Measurements from ENCODE around the gene TAS1R3. TPM values are rescaled to one million over a fixed set of nuclear protein-coding genes. Genes with fewer than 3 reads are reported as not detected.

The TAS1R3 gene
- total and polyA plus RNA-seq, 2 of the 4 experiments (the other 2 are of a cell fraction): under 0.01 to 0.05 TPM

Small RNAs within 50 kb of the gene (microRNA-seq; reads per million reads assigned to microRNA genes)
- gene MIR6726 (ENCODE audit: insufficient read depth in 1 of 2, insufficient read length in 1 of 2, unreplicated experiment in 1 of 2) (2.2 to 6.2 reads per million in 2 experiments), gene MIR6727 (ENCODE audit: unreplicated experiment) (1.1 reads per million), gene MIR6808 (ENCODE audit: unreplicated experiment) (not detected)

Small RNAs within 50 kb of the gene (small RNA-seq; reads per million reads assigned to genes)
- gene MIR6726: 0 reads per million in 5 experiments

Other genes starting within 250 kb of the TAS1R3 start
- 2.5 and 2.9 TPM in 2 replicates for gene C1orf159, start 215.2 kb upstream of the TAS1R3 start, total RNA-seq (2012; rRNA removed)
- 12.6 and 15.5 TPM in 2 replicates for gene C1orf159, start 215.2 kb upstream of the TAS1R3 start, polyA plus RNA-seq (2012; rRNA removed)
- gene TTLL10, start 157.4 kb upstream of the TAS1R3 start, total RNA-seq (2012; rRNA removed): not detected in 2 replicates
- gene TTLL10, start 157.4 kb upstream of the TAS1R3 start, polyA plus RNA-seq (2012; rRNA removed): not detected in 2 replicates
- 0.18 TPM in 1 of 2 replicates, not detected in the other for gene TNFRSF18, start 124.7 kb upstream of the TAS1R3 start, total RNA-seq (2012; rRNA removed)
- gene TNFRSF18, start 124.7 kb upstream of the TAS1R3 start, polyA plus RNA-seq (2012; rRNA removed): 1.0 and 1.2 TPM in 2 replicates
- not detected in 2 replicates for gene TNFRSF4, start 117.1 kb upstream of the TAS1R3 start, total RNA-seq (2012; rRNA removed)
- gene TNFRSF4, start 117.1 kb upstream of the TAS1R3 start, polyA plus RNA-seq (2012; rRNA removed): 0.15 and 0.44 TPM in 2 replicates
- 57.0 and 69.4 TPM in 2 replicates for gene SDF4, start 99.3 kb upstream of the TAS1R3 start, total RNA-seq (2012; rRNA removed)
- gene SDF4, start 99.3 kb upstream of the TAS1R3 start, polyA plus RNA-seq (2012; rRNA removed): 250 and 252 TPM in 2 replicates
- 12.2 and 18.3 TPM in 2 replicates for gene B3GALT6, start 99.0 kb upstream of the TAS1R3 start, total RNA-seq (2012; rRNA removed)
- 23.0 and 29.2 TPM in 2 replicates for gene B3GALT6, start 99.0 kb upstream of the TAS1R3 start, polyA plus RNA-seq (2012; rRNA removed)
- 0.36 TPM in 1 of 2 replicates, not detected in the other for gene C1QTNF12, start 84.6 kb upstream of the TAS1R3 start, total RNA-seq (2012; rRNA removed)
- 1.1 and 2.6 TPM in 2 replicates for gene C1QTNF12, start 84.6 kb upstream of the TAS1R3 start, polyA plus RNA-seq (2012; rRNA removed)
- 20.3 and 20.6 TPM in 2 replicates for gene UBE2J2, start 57.4 kb upstream of the TAS1R3 start, total RNA-seq (2012; rRNA removed)
- gene UBE2J2, start 57.4 kb upstream of the TAS1R3 start, polyA plus RNA-seq (2012; rRNA removed): 62.3 and 67.5 TPM in 2 replicates
- gene SCNN1D, start 50.8 kb upstream of the TAS1R3 start, total RNA-seq (2012; rRNA removed): 0.18 and 0.28 TPM in 2 replicates
- 3.7 and 4.4 TPM in 2 replicates for gene SCNN1D, start 50.8 kb upstream of the TAS1R3 start, polyA plus RNA-seq (2012; rRNA removed)
- gene ACAP3, start 23.4 kb upstream of the TAS1R3 start, total RNA-seq (2012; rRNA removed): 13.3 and 15.3 TPM in 2 replicates
- 58.2 and 75.2 TPM in 2 replicates for gene ACAP3, start 23.4 kb upstream of the TAS1R3 start, polyA plus RNA-seq (2012; rRNA removed)
- gene PUSL1, start 22.7 kb upstream of the TAS1R3 start, total RNA-seq (2012; rRNA removed): 10.9 and 13.3 TPM in 2 replicates
- 33.0 and 43.6 TPM in 2 replicates for gene PUSL1, start 22.7 kb upstream of the TAS1R3 start, polyA plus RNA-seq (2012; rRNA removed)
- gene INTS11, start 6.6 kb upstream of the TAS1R3 start, total RNA-seq (2012; rRNA removed): 52.5 and 56.1 TPM in 2 replicates
- gene INTS11, start 6.6 kb upstream of the TAS1R3 start, polyA plus RNA-seq (2012; rRNA removed): 123 and 134 TPM in 2 replicates
- 2.7 and 3.1 TPM in 2 replicates for gene CPTP, start 6.5 kb upstream of the TAS1R3 start, total RNA-seq (2012; rRNA removed)
- gene CPTP, start 6.5 kb upstream of the TAS1R3 start, polyA plus RNA-seq (2012; rRNA removed): 12.1 and 15.4 TPM in 2 replicates
- 27.2 and 27.5 TPM in 2 replicates for gene DVL1, start 18.1 kb downstream of the TAS1R3 start, total RNA-seq (2012; rRNA removed)
- 35.9 and 47.6 TPM in 2 replicates for gene DVL1, start 18.1 kb downstream of the TAS1R3 start, polyA plus RNA-seq (2012; rRNA removed)
- 92.5 and 97.8 TPM in 2 replicates for gene MXRA8, start 27.3 kb downstream of the TAS1R3 start, total RNA-seq (2012; rRNA removed)
- gene MXRA8, start 27.3 kb downstream of the TAS1R3 start, polyA plus RNA-seq (2012; rRNA removed): 469 and 502 TPM in 2 replicates
- 45.7 and 63.0 TPM in 2 replicates for gene AURKAIP1, start 43.9 kb downstream of the TAS1R3 start, total RNA-seq (2012; rRNA removed)
- 107 and 129 TPM in 2 replicates for gene AURKAIP1, start 43.9 kb downstream of the TAS1R3 start, polyA plus RNA-seq (2012; rRNA removed)
- gene CCNL2, start 68.1 kb downstream of the TAS1R3 start, total RNA-seq (2012; rRNA removed): 53.9 and 61.1 TPM in 2 replicates
- gene CCNL2, start 68.1 kb downstream of the TAS1R3 start, polyA plus RNA-seq (2012; rRNA removed): 209 and 239 TPM in 2 replicates
- 141 and 149 TPM in 2 replicates for gene MRPL20, start 76.0 kb downstream of the TAS1R3 start, total RNA-seq (2012; rRNA removed)
- 157 and 172 TPM in 2 replicates for gene MRPL20, start 76.0 kb downstream of the TAS1R3 start, polyA plus RNA-seq (2012; rRNA removed)
- gene ANKRD65, start 90.0 kb downstream of the TAS1R3 start, total RNA-seq (2012; rRNA removed): under 0.01 TPM in 1 of 2 replicates, not detected in the other
- gene ANKRD65, start 90.0 kb downstream of the TAS1R3 start, polyA plus RNA-seq (2012; rRNA removed): 0.09 and 0.11 TPM in 2 replicates
- 0.83 and 1.1 TPM in 2 replicates for gene VWA1, start 104.4 kb downstream of the TAS1R3 start, total RNA-seq (2012; rRNA removed)
- 6.1 and 9.2 TPM in 2 replicates for gene VWA1, start 104.4 kb downstream of the TAS1R3 start, polyA plus RNA-seq (2012; rRNA removed)
- not detected in 2 replicates for gene ATAD3C, start 118.4 kb downstream of the TAS1R3 start, total RNA-seq (2012; rRNA removed)
- not detected in 2 replicates for gene ATAD3C, start 118.4 kb downstream of the TAS1R3 start, polyA plus RNA-seq (2012; rRNA removed)
- 13.8 and 28.6 TPM in 2 replicates for gene ATAD3B, start 140.5 kb downstream of the TAS1R3 start, total RNA-seq (2012; rRNA removed)
- gene ATAD3B, start 140.5 kb downstream of the TAS1R3 start, polyA plus RNA-seq (2012; rRNA removed): 29.0 and 38.7 TPM in 2 replicates
- gene ATAD3A, start 180.9 kb downstream of the TAS1R3 start, total RNA-seq (2012; rRNA removed): 26.1 and 27.2 TPM in 2 replicates
- 33.9 and 34.0 TPM in 2 replicates for gene ATAD3A, start 180.9 kb downstream of the TAS1R3 start, polyA plus RNA-seq (2012; rRNA removed)
- 1.1 and 1.6 TPM in 2 replicates for gene TMEM240, start 209.3 kb downstream of the TAS1R3 start, total RNA-seq (2012; rRNA removed)
- 7.6 and 10.2 TPM in 2 replicates for gene TMEM240, start 209.3 kb downstream of the TAS1R3 start, polyA plus RNA-seq (2012; rRNA removed)
- gene SSU72, start 243.6 kb downstream of the TAS1R3 start, total RNA-seq (2012; rRNA removed): 33.7 and 43.3 TPM in 2 replicates
- 88.4 and 94.0 TPM in 2 replicates for gene SSU72, start 243.6 kb downstream of the TAS1R3 start, polyA plus RNA-seq (2012; rRNA removed)